ENCODE data around the gene CYTH1. TPM values are rescaled to one million over a fixed set of nuclear protein-coding genes. Genes with fewer than 3 reads are reported as not detected.

The CYTH1 gene
- total and polyA plus RNA-seq, 4 donors: 15.4 to 32.1 (median 20.6) TPM

- Histone ChIP-seq H3K9me3 (ENCODE audit: control insufficient read depth in 4 of 4, low read length in 3 of 4) (no peaks in the 10 kb centered on the region), H3K27me3 (ENCODE audit: control insufficient read depth in 4 of 4, insufficient read depth in 4 of 4, low read length in 3 of 4) (no peaks in the 10 kb centered on the region), H3K27ac (ENCODE audit: low read depth in 1 of 2, low read length in 2 of 2) (no peak overlapping the region), H3K4me3 (ENCODE audit: low read depth in 1 of 3, low read length in 3 of 3) (no peak overlapping the region), H3K4me1 (ENCODE audit: control insufficient read depth in 4 of 4, insufficient read depth in 4 of 4, low read length in 3 of 4) (no peaks in the 10 kb centered on the region), H3K36me3 (ENCODE audit: control insufficient read depth in 4 of 4, insufficient read depth in 3 of 4, low read depth in 1 of 4, low read length in 3 of 4) (peaks cover 0 to 50% (median 31%) of the 10 kb centered on the region in 4 donors), H3K9ac (ENCODE audit: low read depth in 1 of 2, low read length in 2 of 2) (no peak overlapping the region)
- no peak for DNase-seq (ENCODE audit: low spot score)
- TF ChIP-seq ATF3 (IDR thresholded peaks at IDR 0.05) (no peak), JUND (IDR thresholded peaks at IDR 0.05) (no peak), MAX (IDR thresholded peaks at IDR 0.05) (no peak), HNF4A (conservative IDR thresholded peaks at IDR 0.05) (no peak), RAD21 (IDR thresholded peaks at IDR 0.05) (no peak), FOXA2 (IDR thresholded peaks at IDR 0.05) (no peak), RXRA (IDR thresholded peaks at IDR 0.05) (no peak)
- WGBS: 94% methylated on average over 6 of the region's 6 CpGs
These were observed 98.0 kb downstream of the CYTH1 start for GRCh38 chr17:78684026-78684425.

GRCh38 chr17:78683408-78683961, 98.6 kb downstream of the CYTH1 start:
- TF ChIP-seq EGR1 (IDR thresholded peaks at IDR 0.05; ENCODE audit: low read depth in 2 of 2): no peak
- TF ChIP-seq HNF4A (conservative IDR thresholded peaks at IDR 0.05): no peak
- TF ChIP-seq CTCF (IDR thresholded peaks at IDR 0.05; ENCODE audit: low read depth, low read length, missing input control): no peak
- no peak for TF ChIP-seq SP1 (IDR thresholded peaks at IDR 0.05)
- TF ChIP-seq FOXA2 (IDR thresholded peaks at IDR 0.05): no peak
- TF ChIP-seq RXRA (IDR thresholded peaks at IDR 0.05): no peak
- TF ChIP-seq RAD21 (IDR thresholded peaks at IDR 0.05): no peak
- TF ChIP-seq NR2F2 (IDR thresholded peaks at IDR 0.05): no peak
- TF ChIP-seq REST (IDR thresholded peaks at IDR 0.05): no peak
- TF ChIP-seq MAX (IDR thresholded peaks at IDR 0.05): no peak
- TF ChIP-seq HNF4G (IDR thresholded peaks at IDR 0.05): no peak
- no peak for TF ChIP-seq ATF3 (IDR thresholded peaks at IDR 0.05)
- TF ChIP-seq FOXA1 (IDR thresholded peaks at IDR 0.05): no peak
- Histone ChIP-seq H3K4me3 (ENCODE audit: low read depth in 1 of 3, low read length in 3 of 3) (no peak overlapping the region), H3K4me1 (ENCODE audit: control insufficient read depth in 4 of 4, insufficient read depth in 4 of 4, low read length in 3 of 4) (no peaks in the 10 kb centered on the region), H3K36me3 (ENCODE audit: control insufficient read depth in 4 of 4, insufficient read depth in 3 of 4, low read depth in 1 of 4, low read length in 3 of 4) (peaks cover 0 to 51% (median 30%) of the 10 kb centered on the region in 4 donors), H3K27ac (ENCODE audit: low read depth in 1 of 2, low read length in 2 of 2) (no peak overlapping the region), H3K27me3 (ENCODE audit: control insufficient read depth in 4 of 4, insufficient read depth in 4 of 4, low read length in 3 of 4) (no peaks in the 10 kb centered on the region), H3K9me3 (ENCODE audit: control insufficient read depth in 4 of 4, low read length in 3 of 4) (no peaks in the 10 kb centered on the region), H3K9ac (ENCODE audit: low read depth in 1 of 2, low read length in 2 of 2) (no peak overlapping the region)
- WGBS: 98% methylated on average over 5 of the region's 5 CpGs
- DNase-seq (ENCODE audit: low spot score): no peak
